Esophagus squamous epithelium (tissue), 5 donors: ENCODE measurements around the gene ZSCAN10. TPM values are rescaled to one million over a fixed set of nuclear protein-coding genes. Genes with fewer than 3 reads are reported as not detected.
A peak's percentile ranks its signal among the peaks of the same experiment; 100 is the strongest.
"Not testable (repeated sequence)": the region's sequence is repeated elsewhere in the genome, so short reads cannot be mapped to it uniquely, and the experiment has no call there.

ENCODE experiments used
- DNase-seq: peaks from one replicate; lab custom pipeline; 2025; lab: John Stamatoyannopoulos, UW
- H3K27ac ChIP-seq, 4 donors: fragments of 200-600 bp; sonication (generic); one replicate each; pipeline ENCODE4 v1.5.1; 2016 to 2019; ENCODE audit warnings: mild to moderate bottlenecking in 1 of 4
- H3K27me3 ChIP-seq, 4 donors: fragments of 200-600 bp; sonication (generic); 1 replicate in 3 of 4; 2 replicates in 1 of 4; pipeline versions ENCODE4 v1.5.1 to v1.6.0; 2017 to 2021; ENCODE audit warnings: antibody characterized with exemption in 1 of 4
- H3K36me3 ChIP-seq, 3 donors: fragments of 200-600 bp; sonication (generic); one replicate each; pipeline ENCODE4 v1.5.1; 2016 to 2019
- H3K4me1 ChIP-seq, 3 donors: fragments of 200-600 bp; sonication (generic); one replicate each; pipeline ENCODE4 v1.5.1; 2017 to 2019
- H3K4me3 ChIP-seq, 4 donors: fragments of 200-600 bp; sonication (generic); 1 replicate in 3 of 4; 2 replicates in 1 of 4; pipeline ENCODE4 v1.5.1; 2016 to 2019; ENCODE audit warnings: mild to moderate bottlenecking in 2 of 4, moderate library complexity in 1 of 4
- H3K9me3 ChIP-seq, 3 donors: fragments of 200-600 bp; sonication (generic); one replicate each; pipeline ENCODE4 v1.5.1; 2016 to 2019
- CTCF ChIP-seq, 6 experiments: fragments of 450-650 bp in 4 of 6; fragments of 200-600 bp in 2 of 6; sonication (generic) in 2 of 6; IDR thresholded peaks; one replicate each; pipeline ENCODE4 v1.5.1; 2016 to 2019; ENCODE audit warnings: antibody characterized with exemption in 6 of 6, mild to moderate bottlenecking in 4 of 6, moderate library complexity in 4 of 6
- POLR2A ChIP-seq, 4 donors: fragments of 450-650 bp; IDR thresholded peaks; one replicate each; pipeline ENCODE4 v1.6.1; 2017; ENCODE audit warnings: antibody characterized with exemption in 4 of 4, mild to moderate bottlenecking in 4 of 4, moderate library complexity in 3 of 4
- WGBS, 2 donors: methylation state at CpG; one replicate each; pipeline ENCODE4 v1.1.5; 2018; 5-methylcytosine and 5-hydroxymethylcytosine counted together
- intact Hi-C: fragments of 100-400 bp; cut with DNase I; formaldehyde crosslinking; loops from one replicate; pipeline ENCODE4 v1.15.0; 2022
- total RNA-seq, 4 donors: library from RNA; depleted of rRNA; stranded (reverse); fragments of >200 nt; gene quantifications; one replicate each; pipeline ENCODE4 v1.1.0, GENCODE V29; 2016
- donor health status: DM: yes; HTN: yes; CAD: no.

ZSCAN10 gene
- total RNA-seq, 4 donors from 2014 or later: not detected

- Histone ChIP-seq H3K27ac (no peak overlapping the region), H3K9me3 (no peaks in the 10 kb centered on the region), H3K4me1 (peaks cover 0 to 36% (median 12%) of the 10 kb centered on the region in 3 donors), H3K4me3 (no peak overlapping the region), H3K27me3 (peaks cover 0 to 5% (median 0%) of the 10 kb centered on the region in 4 donors), H3K36me3 (no peaks in the 10 kb centered on the region)
- no peak for TF ChIP-seq CTCF (IDR thresholded peaks at IDR 0.05)
- no peak for TF ChIP-seq POLR2A (IDR thresholded peaks at IDR 0.05)
- intact Hi-C loops: no loop called here
- 100% methylated on average over 3 of the region's 9 CpGs; no CpG with 5 or more reads in 1 of the 2 donors for WGBS, 2 donors
- no peak for DNase-seq
Measured at GRCh38 chr16:3070608-3071111, 28.4 kb downstream of the ZSCAN10 start.

- H3K4me1 ChIP-seq: peaks cover 10 to 39% (median 24%) of the 10 kb centered on the region in 3 donors
- intact Hi-C loops, H3K36me3 ChIP-seq, H3K27ac ChIP-seq, H3K4me3 ChIP-seq, DNase-seq, H3K9me3 ChIP-seq, H3K27me3 ChIP-seq: not testable (repeated sequence)
- WGBS, 2 donors: 89 to 100% methylated on average over 1 to 7 of the region's 11 CpGs
Measured at GRCh38 chr16:3069146-3069545, 29.9 kb downstream of the ZSCAN10 start.

- TF ChIP-seq CTCF (IDR thresholded peaks at IDR 0.05) (no peak), POLR2A (IDR thresholded peaks at IDR 0.05) (no peak)
- no peak for DNase-seq
- intact Hi-C loops: no loop called here
- Histone ChIP-seq H3K36me3 (no peaks in the 10 kb centered on the region), H3K9me3 (no peaks in the 10 kb centered on the region), H3K27me3 (no peaks in the 10 kb centered on the region), H3K27ac (no peak overlapping the region), H3K4me3 (peak overlapping the region in 1 of 4 donors; percentile 38), H3K4me1 (peaks cover 10 to 36% (median 24%) of the 10 kb centered on the region in 3 donors)
- WGBS, 2 donors: 35% methylated on average over 2 of the region's 4 CpGs; no CpG with 5 or more reads in 1 of the 2 donors
Measured at GRCh38 chr16:3068487-3068886, 30.6 kb downstream of the ZSCAN10 start.

GRCh38 chr16:3066440-3066748 lies 32.7 kb downstream of the ZSCAN10 start:
- Histone ChIP-seq H3K4me3 (peak overlapping the region; percentile 7 to 58 (median 36)), H3K36me3 (no peaks in the 10 kb centered on the region), H3K9me3 (no peaks in the 10 kb centered on the region), H3K4me1 (peaks cover 10 to 31% (median 24%) of the 10 kb centered on the region in 3 donors), H3K27ac (peak overlapping the region in 3 of 4 donors; percentile 43 to 75 (median 47)), H3K27me3 (no peaks in the 10 kb centered on the region)
- 79 to 82% methylated on average over 6 of the region's 7 CpGs for WGBS, 2 donors
- intact Hi-C loops: no loop called here
- TF ChIP-seq CTCF (IDR thresholded peaks at IDR 0.05) (no peak), POLR2A (IDR thresholded peaks at IDR 0.05) (no peak)
- no peak for DNase-seq

- H3K36me3 ChIP-seq: no peaks in the 10 kb centered on the region
- peak overlapping the region; percentile 7 to 58 (median 36) for H3K4me3 ChIP-seq
- no peaks in the 10 kb centered on the region for H3K27me3 ChIP-seq
- H3K27ac ChIP-seq: peak overlapping the region; percentile 43 to 75 (median 49)
- no peak for DNase-seq
- no peaks in the 10 kb centered on the region for H3K9me3 ChIP-seq
- TF ChIP-seq CTCF (IDR thresholded peaks at IDR 0.05) (no peak), POLR2A (IDR thresholded peaks at IDR 0.05) (no peak)
- 70 to 77% methylated on average over 11 to 16 of the region's 26 CpGs for WGBS, 2 donors
- intact Hi-C loops: no loop called here
- H3K4me1 ChIP-seq: peaks cover 10 to 30% (median 24%) of the 10 kb centered on the region in 3 donors
Measured at GRCh38 chr16:3065742-3066439, 33.2 kb downstream of the ZSCAN10 start.
